Ureter (tissue), 1 donor: ENCODE results near the gene OTUD4. TPM values are rescaled to one million over a fixed set of nuclear protein-coding genes. Genes with fewer than 3 reads are reported as not detected.
"Not testable (repeated sequence)": the region's sequence is repeated elsewhere in the genome, so short reads cannot be mapped to it uniquely, and the experiment has no call there.

Source experiments
- DNase-seq: peaks from one replicate; pipeline ENCODE4 v3.0.0-alpha.2; 2020; ENCODE audit warnings: low spot score
- total RNA-seq: library from RNA; stranded (reverse); gene quantifications from one replicate; pipeline ENCODE4 v1.2.4, GENCODE V29; 2023
- donor health status: DM: yes; HTN: yes; CAD: no.

OTUD4 gene
- total RNA-seq: 46.2 TPM

GRCh38 chr4:145180298-145181090 lies at the start of gene OTUD4:
TSS of gene OTUD4 (minus strand) at chr4:145180589. CDS start at chr4:145179973, 616 bp downstream.
- DNase-seq: peak; percentile 96

- not testable (repeated sequence) for DNase-seq
Measured at GRCh38 chr4:145223228-145223627, 42.8 kb upstream of the OTUD4 start.

- DNase-seq: not testable (repeated sequence)
Measured at GRCh38 chr4:145221529-145221928, 41.1 kb upstream of the OTUD4 start.

GRCh38 chr4:145219090-145219489 lies 38.7 kb upstream of the OTUD4 start:
- no peak for DNase-seq

GRCh38 chr4:145218251-145218650 lies 37.9 kb upstream of the OTUD4 start:
- DNase-seq: no peak

GRCh38 chr4:145217349-145217748 lies 37.0 kb upstream of the OTUD4 start:
- no peak for DNase-seq

- no peak for DNase-seq
Measured at GRCh38 chr4:145216535-145216934, 36.1 kb upstream of the OTUD4 start.

- DNase-seq: no peak
Measured at GRCh38 chr4:145213245-145213644, 32.9 kb upstream of the OTUD4 start.

GRCh38 chr4:145207934-145208333 lies 27.5 kb upstream of the OTUD4 start:
- DNase-seq: no peak

- no peak for DNase-seq
Measured at GRCh38 chr4:145203410-145203809, 23.0 kb upstream of the OTUD4 start.

- no peak for DNase-seq
Measured at GRCh38 chr4:145200366-145200765, 20.0 kb upstream of the OTUD4 start.

- DNase-seq: no peak
Measured at GRCh38 chr4:145199051-145199716, 18.8 kb upstream of the OTUD4 start.

GRCh38 chr4:145196747-145197146 lies 16.4 kb upstream of the OTUD4 start:
- DNase-seq: no peak

- DNase-seq: no peak
Measured at GRCh38 chr4:145195167-145195952, 15.0 kb upstream of the OTUD4 start.

GRCh38 chr4:145189981-145190380 lies 9.6 kb upstream of the OTUD4 start:
- no peak for DNase-seq

- DNase-seq: no peak
Measured at GRCh38 chr4:145186729-145187128, 6.3 kb upstream of the OTUD4 start.

- no peak for DNase-seq
Measured at GRCh38 chr4:145183581-145183980, 3.2 kb upstream of the OTUD4 start.

- no peak for DNase-seq
Measured at GRCh38 chr4:145183023-145183422, 2.6 kb upstream of the OTUD4 start.

GRCh38 chr4:145182222-145182621 lies 1.8 kb upstream of the OTUD4 start:
- no peak for DNase-seq

GRCh38 chr4:145181091-145181501 lies 707 bp upstream of the OTUD4 start:
- DNase-seq: no peak

GRCh38 chr4:145179861-145180297 lies 510 bp downstream of the OTUD4 start:
- not testable (repeated sequence) for DNase-seq

GRCh38 chr4:145179281-145179860 lies 1.0 kb downstream of the OTUD4 start:
- peak; percentile 75 for DNase-seq
